Esophagus muscularis mucosa (tissue), 4 donors: ENCODE results near the gene ITSN2.

ENCODE experiments used
- EP300 ChIP-seq: sonication (generic); formaldehyde crosslinking; IDR thresholded peaks from one replicate; pipeline ENCODE4 v1.6.1; 2017; ENCODE audit warnings: antibody characterized with exemption
- POLR2A ChIP-seq: fragments of 450-650 bp; IDR thresholded peaks from one replicate; pipeline ENCODE4 v1.6.1; 2017; ENCODE audit warnings: antibody characterized with exemption, moderate library complexity, mild to moderate bottlenecking, low read depth
- POLR2AphosphoS5 ChIP-seq, 2 donors: sonication (generic); formaldehyde crosslinking; IDR thresholded peaks; one replicate each; pipeline ENCODE4 v1.6.1; 2017; ENCODE audit warnings: antibody characterized with exemption in 2 of 2
- TF ChIP-seq, protein P1 (sequence below), 3 experiments: fragments of 200-600 bp in 2 of 3; fragments of 450-650 bp in 1 of 3; sonication (generic) in 2 of 3; IDR thresholded peaks; one replicate each; pipeline ENCODE4 v1.5.1; 2017 to 2019; ENCODE audit warnings: antibody characterized with exemption in 3 of 3, mild to moderate bottlenecking in 2 of 3, moderate library complexity in 1 of 3

DNA sequence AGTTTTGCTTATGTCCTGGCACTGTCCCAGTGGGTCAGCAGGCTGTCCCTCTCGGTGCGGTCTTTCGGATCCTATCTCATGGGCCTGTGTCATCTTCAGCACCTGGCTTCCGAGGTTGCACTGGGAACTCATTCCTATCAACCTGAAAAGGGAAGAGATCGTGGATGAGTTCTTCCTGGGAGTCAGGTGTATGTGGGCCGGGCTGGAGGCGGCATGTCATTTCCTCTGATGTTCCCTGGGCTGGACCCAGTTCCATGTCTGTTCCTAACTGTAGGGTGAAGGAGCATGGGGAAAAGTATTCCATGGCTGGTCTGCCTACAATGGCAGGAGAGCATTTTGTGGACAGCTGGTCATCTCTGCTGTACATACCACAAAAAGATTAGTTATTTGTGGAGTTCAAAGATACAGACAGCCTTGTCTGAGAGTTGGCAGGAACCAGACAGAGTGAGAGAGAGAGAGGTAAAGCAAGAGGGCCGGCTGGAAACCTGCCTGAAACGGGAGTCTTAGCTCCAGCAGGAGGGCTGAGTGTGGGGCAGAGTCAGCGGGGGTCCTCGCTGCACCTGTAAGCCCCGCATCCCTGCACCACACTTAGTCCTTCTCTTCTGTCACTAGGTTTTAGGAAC lies 160.3 kb downstream of the ITSN2 start:
- TF ChIP-seq, protein P1, sequence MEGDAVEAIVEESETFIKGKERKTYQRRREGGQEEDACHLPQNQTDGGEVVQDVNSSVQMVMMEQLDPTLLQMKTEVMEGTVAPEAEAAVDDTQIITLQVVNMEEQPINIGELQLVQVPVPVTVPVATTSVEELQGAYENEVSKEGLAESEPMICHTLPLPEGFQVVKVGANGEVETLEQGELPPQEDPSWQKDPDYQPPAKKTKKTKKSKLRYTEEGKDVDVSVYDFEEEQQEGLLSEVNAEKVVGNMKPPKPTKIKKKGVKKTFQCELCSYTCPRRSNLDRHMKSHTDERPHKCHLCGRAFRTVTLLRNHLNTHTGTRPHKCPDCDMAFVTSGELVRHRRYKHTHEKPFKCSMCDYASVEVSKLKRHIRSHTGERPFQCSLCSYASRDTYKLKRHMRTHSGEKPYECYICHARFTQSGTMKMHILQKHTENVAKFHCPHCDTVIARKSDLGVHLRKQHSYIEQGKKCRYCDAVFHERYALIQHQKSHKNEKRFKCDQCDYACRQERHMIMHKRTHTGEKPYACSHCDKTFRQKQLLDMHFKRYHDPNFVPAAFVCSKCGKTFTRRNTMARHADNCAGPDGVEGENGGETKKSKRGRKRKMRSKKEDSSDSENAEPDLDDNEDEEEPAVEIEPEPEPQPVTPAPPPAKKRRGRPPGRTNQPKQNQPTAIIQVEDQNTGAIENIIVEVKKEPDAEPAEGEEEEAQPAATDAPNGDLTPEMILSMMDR (IDR thresholded peaks at IDR 0.05), result no peak
- TF ChIP-seq POLR2A (no peak), EP300 (no peak), POLR2AphosphoS5 (IDR thresholded peaks at IDR 0.05) (no peak)
